Right lobe of liver (tissue), 6 donors: ENCODE results near the gene RAB21. TPM values are rescaled to one million over a fixed set of nuclear protein-coding genes. Genes with fewer than 3 reads are reported as not detected.

Source experiments
- ATAC-seq, 4 donors: fragments of 200-7000 bp; cut with Tn5 transposase; one replicate each; pipeline ENCODE4 v1.9.1; 2020; ENCODE audit warnings: mild to moderate bottlenecking in 4 of 4, moderate library complexity in 4 of 4
- DNase-seq, 3 donors: peaks; one replicate each; pipeline ENCODE4 v3.0.0-alpha.2; 2020
- H3K27ac ChIP-seq, 3 donors: fragments of 200-600 bp; one replicate each; pipeline ENCODE4 v1.8.0; 2022
- H3K27me3 ChIP-seq, 2 donors: fragments of 200-600 bp; one replicate each; pipeline ENCODE4 v1.8.0; 2022
- H3K36me3 ChIP-seq, 4 donors: fragments of 200-600 bp; sonication (generic) in 1 of 4; one replicate each; pipeline versions ENCODE4 v1.5.1 to v1.8.0; 2017 to 2022; ENCODE audit warnings: control low read depth in 1 of 4
- H3K4me1 ChIP-seq, 4 donors: fragments of 200-600 bp; sonication (generic) in 1 of 4; one replicate each; pipeline versions ENCODE4 v1.5.1 to v1.8.0; 2017 to 2022; ENCODE audit warnings: control low read depth in 1 of 4
- H3K4me3 ChIP-seq, 3 donors: fragments of 200-600 bp; one replicate each; pipeline ENCODE4 v1.8.0; 2022
- H3K9me3 ChIP-seq, 4 donors: fragments of 200-600 bp; sonication (generic) in 1 of 4; one replicate each; pipeline versions ENCODE4 v1.5.1 to v1.8.0; 2017 to 2022; ENCODE audit warnings: control low read depth in 1 of 4
- CTCF ChIP-seq, 4 donors: fragments of 200-600 bp in 3 of 4; fragments of 450-650 bp in 1 of 4; IDR thresholded peaks; one replicate each; pipeline versions ENCODE4 v1.5.1 to v1.8.0; 2016 to 2022; ENCODE audit warnings: antibody characterized with exemption in 4 of 4, mild to moderate bottlenecking in 2 of 4
- POLR2A ChIP-seq: fragments of 450-650 bp; IDR thresholded peaks from one replicate; pipeline ENCODE4 v1.6.1; 2017; ENCODE audit warnings: antibody characterized with exemption, mild to moderate bottlenecking
- WGBS: methylation state at CpG from one replicate; pipeline ENCODE4 v1.1.6; 2018; ENCODE audit warnings: low coverage, low lambda C conversion rate; ENCODE audit not compliant: insufficient coverage; ENCODE audit errors: missing lambda C conversion rate; 5-methylcytosine and 5-hydroxymethylcytosine counted together
- intact Hi-C, 2 donors: fragments of 100-400 bp; cut with DNase I; formaldehyde crosslinking; loops; one replicate each; pipeline versions ENCODE4 v1.11.2 to v1.14.1; 2022
- total RNA-seq, 6 experiments: library from RNA; depleted of rRNA in 2 of 6; stranded (reverse); fragments of >200 nt in 2 of 6; fragmentation: NEBNext Ultra II Directional in 3 of 6; extraction: Animal tissue kit (Norgen Biotek cat#: 25700) in 3 of 6; gene quantifications; one replicate each; pipeline versions ENCODE4 v1.1.0 to v1.2.4, GENCODE V29; 2016 to 2023
- donor health status: DM: no; HTN: yes; CAD: no.
- donor health status: DM: no; HTN: no; CAD: no.
- donor health status: DM: no; HTN: no; CAD: no.
- donor health status: DM: no; HTN: yes; CAD: no.
- donor health status: DM: no; HTN: yes; CAD: no.

Gene RAB21
- total RNA-seq, 6 experiments from 2014 or later: 23.0 to 45.2 (median 31.3) TPM

DNA sequence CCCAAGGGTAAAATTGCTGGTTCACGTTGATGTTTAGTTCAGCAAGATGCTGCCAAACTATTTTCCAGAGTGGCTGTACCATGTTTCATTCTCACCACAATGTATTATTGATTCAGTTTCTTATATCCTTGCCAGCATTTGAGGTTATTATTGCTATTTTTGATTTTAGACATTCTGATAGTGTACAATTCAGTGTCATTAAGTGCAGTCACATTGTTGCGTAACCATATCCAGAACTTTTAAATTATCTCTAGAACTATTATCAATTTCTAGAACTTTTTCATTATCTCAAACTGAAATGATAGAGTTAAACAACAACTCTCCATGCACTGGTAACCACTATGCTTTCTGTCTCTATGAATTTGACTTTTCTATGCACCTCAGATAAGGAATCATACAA lies 74.2 kb downstream of the RAB21 start:
- intact Hi-C loops: no loop called here
- DNase-seq (no peak), ATAC-seq (no peak)
- 89% methylated on average over 2 of the region's 2 CpGs for WGBS
- no peak overlapping the region for H3K4me3 ChIP-seq
- H3K27ac ChIP-seq: no peak overlapping the region
- no peaks in the 10 kb centered on the region for H3K27me3 ChIP-seq
- no peaks in the 10 kb centered on the region for H3K4me1 ChIP-seq
- no peaks in the 10 kb centered on the region for H3K9me3 ChIP-seq
- TF ChIP-seq CTCF (IDR thresholded peaks at IDR 0.05) (no peak), POLR2A (no peak)
- H3K36me3 ChIP-seq: no peaks in the 10 kb centered on the region

- H3K27me3 ChIP-seq: no peaks in the 10 kb centered on the region
- no peak overlapping the region for H3K27ac ChIP-seq
- ATAC-seq (no peak), DNase-seq (no peak)
- H3K4me3 ChIP-seq: no peak overlapping the region
- H3K36me3 ChIP-seq: no peaks in the 10 kb centered on the region
- H3K4me1 ChIP-seq: peaks cover 0 to 7% (median 0%) of the 10 kb centered on the region in 4 donors
- intact Hi-C loops: no loop called here
- 77% methylated on average over 3 of the region's 5 CpGs for WGBS
- TF ChIP-seq POLR2A (no peak), CTCF (IDR thresholded peaks at IDR 0.05) (no peak)
- no peaks in the 10 kb centered on the region for H3K9me3 ChIP-seq
Observed at GRCh38 chr12:71837356-71837755, 82.7 kb downstream of the RAB21 start.

DNA sequence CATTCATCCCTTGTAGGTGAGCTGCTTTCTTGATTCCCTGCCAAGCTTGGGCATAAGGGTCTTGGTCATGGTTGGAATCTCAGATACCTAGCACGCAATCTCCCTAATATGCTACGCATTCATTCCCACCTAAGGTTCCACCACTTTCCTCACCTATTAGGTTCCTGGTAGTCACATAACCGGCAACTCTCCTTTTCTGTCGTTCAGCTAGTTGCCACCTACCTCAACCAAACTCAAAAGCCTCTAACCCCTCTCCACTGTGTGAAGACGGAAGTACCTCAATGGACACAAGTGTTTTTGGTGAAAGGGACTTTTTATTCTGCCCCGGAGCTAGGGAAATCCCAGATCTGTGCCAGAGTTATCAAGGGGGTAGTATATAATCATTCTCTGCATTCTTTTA lies 83.6 kb downstream of the RAB21 start:
- H3K9me3 ChIP-seq: no peaks in the 10 kb centered on the region
- H3K27ac ChIP-seq: no peak overlapping the region
- TF ChIP-seq POLR2A: no peak
- TF ChIP-seq CTCF (IDR thresholded peaks at IDR 0.05): no peak
- intact Hi-C loops: no loop called here
- 83% methylated on average over 6 of the region's 6 CpGs for WGBS
- no peaks in the 10 kb centered on the region for H3K36me3 ChIP-seq
- no peaks in the 10 kb centered on the region for H3K27me3 ChIP-seq
- no peak overlapping the region for H3K4me3 ChIP-seq
- H3K4me1 ChIP-seq: peaks cover 0 to 9% (median 0%) of the 10 kb centered on the region in 4 donors
- ATAC-seq: no peak
- no peak for DNase-seq

- ATAC-seq: no peak
- H3K36me3 ChIP-seq: no peaks in the 10 kb centered on the region
- peak overlapping the region in 1 of 3 donors; percentile 61 for H3K4me3 ChIP-seq
- peak overlapping the region; percentile 95 to 99 (median 95) for H3K27ac ChIP-seq
- 94% methylated on average over 6 of the region's 6 CpGs for WGBS
- no peaks in the 10 kb centered on the region for H3K27me3 ChIP-seq
- no peaks in the 10 kb centered on the region for H3K9me3 ChIP-seq
- no peak for TF ChIP-seq POLR2A
- TF ChIP-seq CTCF (IDR thresholded peaks at IDR 0.05): no peak
- DNase-seq: no peak
- H3K4me1 ChIP-seq: peaks cover 0 to 11% (median 0%) of the 10 kb centered on the region in 4 donors
- intact Hi-C loops: no loop called here
Observed at GRCh38 chr12:71838676-71839075, 84.0 kb downstream of the RAB21 start.
